ENCODE data around the gene CCDC13. TPM values are rescaled to one million over a fixed set of nuclear protein-coding genes. Genes with fewer than 3 reads are reported as not detected.

The CCDC13 gene
- total and polyA plus RNA-seq, 10 of the 15 experiments (the other 5 are each of a cell fraction or from before 2014, with no cell fraction given) = 0.13 to 0.81 (median 0.30) TPM; not detected in 4

Small RNA genes within 50 kb of the gene (small RNA-seq; reads per million reads assigned to genes)
- not detected for gene CCDC13

Other genes starting within 250 kb of the CCDC13 start
Only the 7 nearest of the 11 such genes appear.
- 3.1 TPM in 2 replicates for gene ZBTB47, start 119.6 kb downstream of the CCDC13 start, total RNA-seq (2014; rRNA removed)
- 1.0 TPM in 2 replicates for gene ZBTB47, start 119.6 kb downstream of the CCDC13 start, total RNA-seq (2014; rRNA removed; fragmentation: Illumina TruSeq; extraction: Trizol)
- gene ZBTB47, start 119.6 kb downstream of the CCDC13 start, total RNA-seq (2021) = 3.1 and 3.4 TPM in 2 replicates
- 0.37 and 0.92 TPM in 2 replicates for gene ZBTB47, start 119.6 kb downstream of the CCDC13 start, polyA plus RNA-seq (2011; rRNA removed)
- gene ZBTB47, start 119.6 kb downstream of the CCDC13 start, polyA plus RNA-seq (2014; fragmentation: Illumina TruSeq; extraction: Trizol) = 0.49 and 1.1 TPM in 2 replicates
- gene ZBTB47, start 119.6 kb downstream of the CCDC13 start, polyA plus RNA-seq (2014; fragmentation: Nextera tagmentation; extraction: Ambion mirVana) = under 1 TPM in 1 of 2 experiments, not detected in 1; 0.04 TPM
- gene ZBTB47, start 119.6 kb downstream of the CCDC13 start, polyA plus RNA-seq (2014; rRNA removed) = 2.0 and 2.3 TPM in 2 replicates
- gene ZBTB47, start 119.6 kb downstream of the CCDC13 start, polyA plus RNA-seq (2016; fragmentation: Nextera tagmentation; extraction: Ambion mirVana) = under 1 TPM; 0.06 to 0.12 TPM
- gene KLHL40, start 87.7 kb downstream of the CCDC13 start, total RNA-seq (2014; rRNA removed) = not detected in 2 replicates
- not detected in 2 replicates for gene KLHL40, start 87.7 kb downstream of the CCDC13 start, total RNA-seq (2014; rRNA removed; fragmentation: Illumina TruSeq; extraction: Trizol)
- not detected in 2 replicates for gene KLHL40, start 87.7 kb downstream of the CCDC13 start, total RNA-seq (2021)
- not detected in 2 replicates for gene KLHL40, start 87.7 kb downstream of the CCDC13 start, polyA plus RNA-seq (2011; rRNA removed)
- not detected in 2 replicates for gene KLHL40, start 87.7 kb downstream of the CCDC13 start, polyA plus RNA-seq (2014; fragmentation: Illumina TruSeq; extraction: Trizol)
- gene KLHL40, start 87.7 kb downstream of the CCDC13 start, polyA plus RNA-seq (2014; fragmentation: Nextera tagmentation; extraction: Ambion mirVana) = not detected
- gene KLHL40, start 87.7 kb downstream of the CCDC13 start, polyA plus RNA-seq (2014; rRNA removed) = not detected in 2 replicates
- gene KLHL40, start 87.7 kb downstream of the CCDC13 start, polyA plus RNA-seq (2016; fragmentation: Nextera tagmentation; extraction: Ambion mirVana) = not detected
- gene HHATL, start 70.5 kb downstream of the CCDC13 start, total RNA-seq (2014; rRNA removed) = not detected in 2 replicates
- not detected in 2 replicates for gene HHATL, start 70.5 kb downstream of the CCDC13 start, total RNA-seq (2014; rRNA removed; fragmentation: Illumina TruSeq; extraction: Trizol)
- gene HHATL, start 70.5 kb downstream of the CCDC13 start, total RNA-seq (2021) = not detected in 2 replicates
- not detected in 2 replicates for gene HHATL, start 70.5 kb downstream of the CCDC13 start, polyA plus RNA-seq (2011; rRNA removed)
- not detected in 2 replicates for gene HHATL, start 70.5 kb downstream of the CCDC13 start, polyA plus RNA-seq (2014; fragmentation: Illumina TruSeq; extraction: Trizol)
- gene HHATL, start 70.5 kb downstream of the CCDC13 start, polyA plus RNA-seq (2014; fragmentation: Nextera tagmentation; extraction: Ambion mirVana) = not detected
- not detected in 2 replicates for gene HHATL, start 70.5 kb downstream of the CCDC13 start, polyA plus RNA-seq (2014; rRNA removed)
- gene HHATL, start 70.5 kb downstream of the CCDC13 start, polyA plus RNA-seq (2016; fragmentation: Nextera tagmentation; extraction: Ambion mirVana) = not detected
- gene HIGD1A, start 31.2 kb upstream of the CCDC13 start, total RNA-seq (2014; rRNA removed) = 91.6 and 116 TPM in 2 replicates
- gene HIGD1A, start 31.2 kb upstream of the CCDC13 start, total RNA-seq (2014; rRNA removed; fragmentation: Illumina TruSeq; extraction: Trizol) = 132 and 135 TPM in 2 replicates
- 68.2 and 73.9 TPM in 2 replicates for gene HIGD1A, start 31.2 kb upstream of the CCDC13 start, total RNA-seq (2021)
- 179 and 268 TPM in 2 replicates for gene HIGD1A, start 31.2 kb upstream of the CCDC13 start, polyA plus RNA-seq (2011; rRNA removed)
- gene HIGD1A, start 31.2 kb upstream of the CCDC13 start, polyA plus RNA-seq (2014; fragmentation: Illumina TruSeq; extraction: Trizol) = 171 and 178 TPM in 2 replicates
- gene HIGD1A, start 31.2 kb upstream of the CCDC13 start, polyA plus RNA-seq (2014; fragmentation: Nextera tagmentation; extraction: Ambion mirVana) = 100 to 1,000 TPM; 405 to 487 TPM
- 90.3 and 119 TPM in 2 replicates for gene HIGD1A, start 31.2 kb upstream of the CCDC13 start, polyA plus RNA-seq (2014; rRNA removed)
- gene HIGD1A, start 31.2 kb upstream of the CCDC13 start, polyA plus RNA-seq (2016; fragmentation: Nextera tagmentation; extraction: Ambion mirVana) = 100 to 1,000 TPM; 254 to 271 TPM
- gene ACKR2, start 36.2 kb upstream of the CCDC13 start, total RNA-seq (2014; rRNA removed) = 0.05 TPM in 1 of 2 replicates, not detected in the other
- 0.18 TPM in 1 of 2 replicates, not detected in the other for gene ACKR2, start 36.2 kb upstream of the CCDC13 start, total RNA-seq (2014; rRNA removed; fragmentation: Illumina TruSeq; extraction: Trizol)
- gene ACKR2, start 36.2 kb upstream of the CCDC13 start, total RNA-seq (2021) = 0.36 and 0.82 TPM in 2 replicates
- 0.13 and 0.35 TPM in 2 replicates for gene ACKR2, start 36.2 kb upstream of the CCDC13 start, polyA plus RNA-seq (2011; rRNA removed)
- 0.28 and 0.36 TPM in 2 replicates for gene ACKR2, start 36.2 kb upstream of the CCDC13 start, polyA plus RNA-seq (2014; fragmentation: Illumina TruSeq; extraction: Trizol)
- under 1 TPM; 0.05 TPM for gene ACKR2, start 36.2 kb upstream of the CCDC13 start, polyA plus RNA-seq (2014; fragmentation: Nextera tagmentation; extraction: Ambion mirVana)
- gene ACKR2, start 36.2 kb upstream of the CCDC13 start, polyA plus RNA-seq (2014; rRNA removed) = 0.10 and 0.91 TPM in 2 replicates
- gene ACKR2, start 36.2 kb upstream of the CCDC13 start, polyA plus RNA-seq (2016; fragmentation: Nextera tagmentation; extraction: Ambion mirVana) = under 1 TPM in 1 of 2 experiments, not detected in 1; 0.17 TPM
- not detected in 2 replicates for gene CYP8B1, start 102.6 kb upstream of the CCDC13 start, total RNA-seq (2014; rRNA removed)
- gene CYP8B1, start 102.6 kb upstream of the CCDC13 start, total RNA-seq (2014; rRNA removed; fragmentation: Illumina TruSeq; extraction: Trizol) = not detected in 2 replicates
- 0.08 and 0.24 TPM in 2 replicates for gene CYP8B1, start 102.6 kb upstream of the CCDC13 start, total RNA-seq (2021)
- not detected in 2 replicates for gene CYP8B1, start 102.6 kb upstream of the CCDC13 start, polyA plus RNA-seq (2011; rRNA removed)
- not detected in 2 replicates for gene CYP8B1, start 102.6 kb upstream of the CCDC13 start, polyA plus RNA-seq (2014; fragmentation: Illumina TruSeq; extraction: Trizol)
- not detected for gene CYP8B1, start 102.6 kb upstream of the CCDC13 start, polyA plus RNA-seq (2014; fragmentation: Nextera tagmentation; extraction: Ambion mirVana)
- not detected in 2 replicates for gene CYP8B1, start 102.6 kb upstream of the CCDC13 start, polyA plus RNA-seq (2014; rRNA removed)
- not detected for gene CYP8B1, start 102.6 kb upstream of the CCDC13 start, polyA plus RNA-seq (2016; fragmentation: Nextera tagmentation; extraction: Ambion mirVana)
- gene ZNF662, start 132.9 kb upstream of the CCDC13 start, total RNA-seq (2014; rRNA removed) = not detected in 2 replicates
- not detected in 2 replicates for gene ZNF662, start 132.9 kb upstream of the CCDC13 start, total RNA-seq (2014; rRNA removed; fragmentation: Illumina TruSeq; extraction: Trizol)
- 0.05 TPM in 1 of 2 replicates, not detected in the other for gene ZNF662, start 132.9 kb upstream of the CCDC13 start, total RNA-seq (2021)
- gene ZNF662, start 132.9 kb upstream of the CCDC13 start, polyA plus RNA-seq (2011; rRNA removed) = 0.03 TPM in 1 of 2 replicates, not detected in the other
- gene ZNF662, start 132.9 kb upstream of the CCDC13 start, polyA plus RNA-seq (2014; fragmentation: Illumina TruSeq; extraction: Trizol) = not detected in 2 replicates
- gene ZNF662, start 132.9 kb upstream of the CCDC13 start, polyA plus RNA-seq (2014; fragmentation: Nextera tagmentation; extraction: Ambion mirVana) = not detected
- gene ZNF662, start 132.9 kb upstream of the CCDC13 start, polyA plus RNA-seq (2014; rRNA removed) = not detected in 2 replicates
- gene ZNF662, start 132.9 kb upstream of the CCDC13 start, polyA plus RNA-seq (2016; fragmentation: Nextera tagmentation; extraction: Ambion mirVana) = not detected

All from GM12878 (cell line).